Fibroblast of skin of right quadriceps (primary cell): ENCODE measurements around the gene PDGFA.
A peak's percentile ranks its signal among the peaks of the same experiment; 100 is the strongest.
"Not testable (repeated sequence)": the region's sequence is repeated elsewhere in the genome, so short reads cannot be mapped to it uniquely, and the experiment has no call there.

Experiments
- DNase-seq: peaks from one replicate; pipeline ENCODE4 v3.0.0-alpha.2; 2013

Gene PDGFA

DNA sequence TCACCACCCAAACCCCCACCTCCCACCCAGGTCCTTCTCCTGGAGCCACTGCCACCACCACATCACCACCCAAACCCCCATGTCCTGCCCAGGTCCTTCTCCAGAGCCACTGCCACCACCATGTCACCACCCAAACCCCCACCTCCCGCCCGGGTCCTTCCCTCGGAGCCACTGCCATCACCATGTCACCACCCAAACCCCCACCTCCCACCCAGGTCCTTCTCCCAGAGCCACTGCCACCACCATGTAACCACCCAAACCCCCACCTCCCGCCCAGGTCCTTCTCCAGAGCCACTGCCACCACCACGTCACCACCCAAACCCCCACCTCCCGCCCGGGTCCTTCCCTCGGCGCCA lies 31.9 kb upstream of the PDGFA start:
- not testable (repeated sequence) for DNase-seq

DNA sequence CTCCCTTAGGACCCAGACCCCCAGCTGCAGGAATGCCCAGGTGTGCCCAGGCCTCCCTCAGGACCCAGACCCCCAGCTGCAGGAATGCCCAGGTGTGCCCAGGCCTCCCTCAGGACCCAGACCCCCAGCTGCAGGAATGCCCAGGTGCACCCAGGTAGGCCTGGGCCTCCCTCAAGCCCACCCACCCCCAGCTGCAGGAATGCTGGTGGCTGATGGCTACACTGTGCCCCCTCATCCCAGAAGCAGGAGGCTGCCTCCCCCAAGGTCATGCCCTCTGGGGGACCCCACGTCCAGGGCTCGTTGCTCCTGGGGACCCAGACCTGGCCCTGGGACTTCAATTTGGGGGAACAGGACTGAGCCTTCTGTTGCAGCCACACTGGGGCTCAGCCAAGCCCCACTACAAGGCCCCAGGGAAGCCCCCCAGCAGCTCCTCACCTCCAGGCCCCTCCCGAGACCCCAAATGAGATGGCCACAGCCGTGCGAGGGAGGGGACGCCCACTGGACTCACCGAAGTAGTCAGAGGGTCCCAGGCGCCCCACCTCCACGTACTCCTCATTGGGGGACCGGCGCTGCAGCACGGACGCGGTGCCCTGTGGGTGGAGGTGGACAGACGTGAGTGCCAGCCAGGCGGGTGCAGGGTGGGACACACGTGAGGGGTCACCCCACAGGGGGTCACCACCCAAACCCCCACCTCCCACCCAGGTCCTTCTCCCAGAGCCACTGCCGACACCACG lies 31.4 kb upstream of the PDGFA start:
- no peak for DNase-seq

DNA sequence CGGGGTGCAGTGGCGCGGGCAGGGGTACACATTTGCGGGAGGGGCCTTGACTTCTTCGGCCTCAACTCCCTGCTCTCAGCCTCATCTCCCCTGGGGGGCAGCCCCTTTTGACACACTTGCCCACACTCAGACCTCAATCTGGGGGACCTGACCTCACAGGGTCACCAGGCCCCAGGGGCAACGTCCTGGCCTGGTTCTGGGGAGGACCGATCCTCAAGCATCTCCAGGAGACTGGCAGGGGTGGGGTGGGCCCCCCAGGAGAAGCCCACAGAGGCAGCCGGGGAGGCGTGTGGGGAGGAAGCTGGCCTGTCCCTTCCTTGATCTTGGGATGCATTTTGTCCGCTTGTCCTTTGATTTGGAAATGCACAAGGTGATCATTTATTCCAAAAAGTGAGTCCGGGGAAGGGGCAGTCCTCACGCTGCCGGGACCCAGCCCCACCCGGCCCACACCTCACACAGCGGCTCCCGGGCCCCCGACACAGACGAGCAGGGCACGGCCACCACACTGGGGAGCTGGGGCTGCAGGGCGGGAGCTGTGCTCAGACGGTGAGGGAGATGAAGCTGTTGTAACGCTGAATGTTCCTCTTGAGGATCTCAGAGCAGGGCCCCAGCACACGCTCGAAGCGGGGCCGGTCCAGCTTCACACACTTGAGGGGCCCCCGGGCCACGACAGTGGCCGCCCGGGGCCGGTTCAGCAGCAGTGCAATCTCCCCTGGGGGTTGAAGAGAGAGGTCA lies 30.4 kb upstream of the PDGFA start:
- DNase-seq, result no peak

DNA sequence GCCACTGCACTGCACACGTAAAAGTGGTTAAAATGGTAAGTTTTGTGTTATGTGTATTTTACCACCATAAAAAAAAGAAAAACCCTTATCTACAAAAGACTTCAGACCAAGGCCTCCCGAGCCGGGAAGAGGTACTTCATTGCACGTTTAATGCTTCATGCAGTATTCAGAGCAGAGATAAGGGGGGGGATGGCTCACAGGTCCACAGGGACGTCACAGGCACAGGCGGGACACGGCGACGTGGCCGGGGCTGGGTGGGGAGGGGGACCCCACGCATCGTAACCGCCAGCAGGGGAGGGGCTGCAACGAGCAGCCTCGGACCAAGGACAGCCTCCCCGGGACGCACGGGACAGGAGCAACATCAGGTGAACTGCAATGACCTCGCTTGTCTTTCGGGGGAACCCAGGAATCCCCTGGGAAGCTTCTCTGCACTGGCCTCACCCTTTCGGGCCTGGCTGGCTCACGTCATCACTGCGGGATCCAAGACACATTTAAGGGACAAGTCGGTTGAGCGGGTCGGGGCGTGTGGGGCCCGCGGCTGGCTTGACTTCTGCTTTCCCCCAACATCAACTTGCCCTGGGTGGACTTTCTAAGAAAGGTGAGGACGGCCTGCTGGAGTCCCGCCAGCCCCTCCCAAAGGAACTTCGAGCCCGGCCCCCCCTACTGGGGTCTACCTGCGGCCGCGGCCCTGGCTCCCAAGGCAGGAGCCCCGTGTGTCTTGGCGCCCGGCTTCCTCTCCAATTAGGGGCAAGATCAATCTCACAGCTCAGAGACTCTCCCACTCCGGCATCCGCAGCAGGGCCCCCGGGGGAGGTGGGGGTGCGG lies 29.6 kb upstream of the PDGFA start:
- DNase-seq, result no peak

DNA sequence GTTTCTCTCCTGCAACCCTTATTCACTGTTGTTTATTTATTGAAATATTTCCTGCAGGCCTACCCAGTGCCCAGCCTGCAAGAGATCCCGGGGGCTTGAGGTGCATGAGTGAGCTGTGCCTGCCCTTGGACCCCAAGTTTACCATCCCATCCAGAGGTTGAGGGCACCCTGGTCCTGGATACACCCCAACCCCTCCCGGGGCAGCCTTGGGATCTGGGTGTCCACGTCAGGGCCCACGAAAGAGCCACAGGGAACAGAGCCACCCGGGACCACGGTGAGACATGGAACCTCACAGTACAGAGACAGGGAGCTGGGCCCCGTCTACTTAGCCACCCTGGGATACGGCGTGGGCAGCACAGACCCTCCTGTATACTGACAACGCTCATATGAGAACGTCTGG lies 28.8 kb upstream of the PDGFA start:
- DNase-seq, result no peak

DNA sequence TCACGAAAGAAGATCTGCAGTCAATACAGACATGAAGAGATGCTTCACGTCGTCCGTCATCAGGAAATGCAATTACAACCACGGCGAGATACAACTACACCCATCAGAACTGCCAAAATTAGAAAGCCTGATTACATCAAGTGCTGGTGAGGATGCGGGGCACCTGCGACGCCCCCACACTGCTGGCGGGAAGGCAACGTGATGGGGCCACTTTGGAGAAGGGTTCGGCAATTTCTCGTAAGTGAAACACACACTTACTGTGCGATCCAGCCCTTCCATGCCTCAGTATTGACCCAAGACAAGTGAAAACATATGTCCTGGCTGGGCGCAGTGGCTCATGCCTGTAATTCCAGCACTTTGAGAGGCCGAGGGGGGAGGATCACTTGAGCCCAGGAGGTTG lies 25.8 kb upstream of the PDGFA start:
- no peak for DNase-seq

DNA sequence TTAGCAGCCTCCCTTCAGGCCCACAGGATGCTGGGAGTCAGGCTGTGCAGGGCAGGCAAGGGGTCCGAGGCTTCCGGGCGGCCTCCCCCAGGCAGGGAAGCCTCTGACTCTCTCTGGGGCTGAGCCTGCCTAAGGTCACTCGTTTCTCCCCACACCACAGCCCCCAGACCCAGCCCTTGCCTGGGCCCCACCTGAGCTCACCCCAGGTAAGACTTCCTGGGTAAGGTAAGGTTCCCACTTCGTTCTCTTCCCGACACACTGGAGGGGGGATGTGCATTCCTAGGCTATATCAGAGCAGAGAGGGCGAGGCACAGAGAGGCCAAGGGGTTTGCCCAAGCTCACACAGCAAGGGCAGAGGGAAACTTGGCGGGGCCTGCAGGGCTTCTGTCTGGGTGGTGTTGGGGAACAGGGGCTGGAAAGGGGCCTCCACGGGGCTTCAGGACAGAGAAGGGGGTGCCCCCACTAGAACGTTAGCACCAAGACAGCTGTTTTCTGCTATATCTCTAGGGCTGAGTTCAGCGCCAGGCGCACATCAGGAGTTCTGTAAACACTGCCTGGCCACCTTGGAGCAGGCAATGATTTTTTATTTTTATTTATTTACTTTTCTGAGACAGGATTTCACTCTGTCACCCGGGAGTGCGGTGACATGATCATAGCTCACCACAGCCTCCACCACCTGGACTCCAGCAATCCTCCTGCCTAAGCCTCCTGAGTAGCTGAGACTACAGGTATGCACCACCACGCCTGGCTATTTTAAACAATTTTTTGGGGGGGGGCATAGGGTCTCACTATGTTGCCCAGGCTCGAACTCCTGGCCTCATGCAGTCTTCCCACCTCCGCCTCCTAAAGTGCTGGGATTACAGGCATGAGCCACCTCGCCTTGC lies 24.9 kb upstream of the PDGFA start:
- no peak for DNase-seq

DNA sequence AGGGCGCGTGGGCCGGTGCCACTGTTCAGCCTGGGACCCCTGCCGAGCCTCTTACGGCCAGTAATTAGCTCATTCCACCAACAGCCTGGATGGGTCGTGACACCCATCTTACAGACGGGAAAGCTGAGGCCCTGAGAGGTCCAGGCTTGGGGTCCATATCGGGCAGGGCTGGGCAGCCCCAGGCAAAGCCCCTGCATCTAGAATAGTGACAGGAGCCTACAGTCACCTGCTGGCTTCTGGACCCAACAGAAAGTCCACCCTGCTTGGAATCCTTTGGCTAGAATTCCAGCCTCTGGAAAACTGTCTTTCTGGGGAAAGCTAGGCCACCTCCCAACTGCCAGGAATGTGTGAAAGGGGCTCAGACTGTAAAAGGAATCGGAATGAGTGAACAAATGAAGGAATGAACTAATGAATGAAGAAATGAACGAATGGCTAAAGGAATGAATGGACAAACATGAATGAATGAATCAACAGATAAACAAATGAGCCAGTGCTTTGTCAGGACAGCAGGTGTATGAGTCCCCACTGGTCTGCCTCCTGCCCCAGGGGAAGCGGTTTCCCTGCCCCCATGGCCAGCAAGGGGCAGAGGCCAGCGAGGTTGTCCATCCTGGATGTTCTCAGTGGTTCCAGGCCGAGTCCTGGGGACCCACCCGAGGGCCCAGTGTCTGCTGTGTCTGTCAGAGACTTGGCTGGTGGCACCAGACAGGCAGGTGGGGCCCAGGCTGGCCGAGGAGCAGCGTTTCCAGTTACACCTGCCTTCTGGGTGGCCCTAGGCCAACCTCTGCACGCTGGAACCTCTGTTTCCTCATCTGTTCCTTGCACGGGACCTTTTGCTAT lies 24.1 kb upstream of the PDGFA start:
- no peak for DNase-seq

DNA sequence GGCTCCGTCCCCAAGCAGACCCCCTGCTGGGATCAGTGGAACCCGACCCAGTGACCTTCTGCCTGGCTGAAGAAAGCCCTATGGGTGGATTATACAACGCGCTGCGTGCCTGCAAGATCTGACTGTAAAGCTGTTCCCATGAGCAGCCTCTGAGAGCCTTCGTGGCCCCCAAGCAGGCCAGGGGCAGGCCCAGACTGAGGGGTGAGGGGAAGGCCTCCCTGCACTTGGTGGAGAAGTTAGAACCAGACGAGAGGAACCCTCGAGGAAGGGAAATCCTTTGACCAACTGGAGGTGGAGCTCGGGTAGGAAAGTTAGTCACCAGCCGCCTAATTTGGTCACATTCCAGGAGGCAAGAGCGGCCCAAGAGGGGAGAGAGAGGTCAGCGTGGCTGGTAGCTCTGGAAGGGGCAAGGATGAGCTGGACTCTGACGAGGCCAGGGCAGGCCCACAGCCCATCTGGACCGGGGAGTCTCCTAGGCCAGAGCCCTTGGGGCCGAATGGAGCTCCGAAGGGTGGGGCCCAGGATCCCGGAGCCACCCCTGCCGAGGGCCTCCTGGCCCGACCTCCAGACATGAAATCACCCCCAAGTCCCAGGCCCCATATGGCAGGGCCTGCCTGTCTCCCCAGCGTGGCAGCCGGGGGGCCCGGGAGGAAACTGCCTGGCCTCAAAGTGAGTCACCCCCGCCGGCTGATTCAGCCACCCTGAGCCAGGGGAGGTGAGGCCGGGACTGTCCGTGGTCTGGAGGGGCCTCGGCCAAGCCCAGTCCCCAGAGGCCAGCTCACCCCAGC lies 23.3 kb upstream of the PDGFA start:
- peak; percentile 82 for DNase-seq

DNA sequence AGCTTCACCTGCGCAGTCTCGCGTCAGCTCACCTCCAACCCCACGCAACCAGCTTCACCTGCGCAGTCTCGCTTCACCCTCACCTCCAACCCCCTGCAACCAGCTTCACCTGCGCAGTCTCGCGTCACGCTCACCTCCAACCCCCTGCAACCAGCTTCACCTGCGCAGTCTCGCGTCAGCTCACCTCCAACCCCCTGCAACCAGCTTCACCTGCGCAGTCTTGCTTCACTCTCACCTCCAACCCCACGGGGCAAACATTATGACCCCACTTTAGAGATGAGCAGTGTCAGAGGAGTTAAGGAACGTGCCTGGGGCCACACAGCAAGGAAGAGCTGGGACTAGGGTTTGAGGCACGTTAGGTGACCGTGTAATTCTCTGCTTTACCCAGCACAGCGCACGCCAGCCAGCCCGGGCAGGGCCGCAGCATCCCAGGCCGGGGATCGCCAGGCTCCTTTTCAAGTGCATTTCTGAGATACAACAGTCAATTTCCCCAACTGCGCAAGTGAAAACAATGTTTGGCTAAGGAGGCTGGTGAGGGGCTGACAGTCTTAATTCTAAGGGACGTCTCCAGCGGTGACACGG lies 22.6 kb upstream of the PDGFA start:
- DNase-seq, result no peak

DNA sequence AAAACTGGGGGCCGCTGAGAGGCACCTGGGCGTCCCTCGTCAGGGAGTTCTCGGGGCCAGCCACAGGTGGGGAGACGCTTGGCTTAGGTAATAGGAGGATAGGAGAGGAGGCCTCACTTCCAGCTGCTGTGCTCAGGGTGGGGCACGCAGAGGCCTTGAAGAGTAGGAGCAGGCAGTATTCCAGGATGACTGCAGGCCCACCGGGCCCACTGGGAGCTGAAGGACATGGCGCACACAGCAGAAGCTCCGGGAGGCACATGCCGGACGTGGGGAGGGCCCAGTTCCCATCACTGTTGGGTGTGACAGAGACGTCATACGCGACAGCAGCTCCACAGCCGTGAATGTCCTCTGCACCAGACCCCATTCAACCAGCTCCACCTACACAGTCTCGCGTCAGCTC lies 22.0 kb upstream of the PDGFA start:
- no peak for DNase-seq

DNA sequence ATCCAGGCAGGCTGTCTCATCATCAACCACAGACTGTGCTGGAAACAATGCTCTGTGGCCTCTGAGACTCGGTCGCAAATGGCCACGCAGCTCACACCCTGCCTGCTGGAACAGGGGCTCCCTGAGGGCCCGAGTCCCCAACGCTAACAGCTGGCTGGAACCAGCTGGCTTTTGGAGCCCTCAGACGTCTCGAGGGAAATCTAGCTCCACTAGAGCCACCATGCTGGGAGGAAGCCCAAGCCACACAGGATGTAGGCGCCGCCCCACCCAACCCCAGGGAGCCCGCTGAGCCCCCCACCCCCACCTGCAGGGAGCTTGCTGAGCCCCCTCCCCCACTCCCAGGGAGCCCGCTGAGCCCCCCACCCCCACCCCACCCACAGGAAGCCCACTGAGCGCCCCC lies 21.4 kb upstream of the PDGFA start:
- DNase-seq, result no peak

DNA sequence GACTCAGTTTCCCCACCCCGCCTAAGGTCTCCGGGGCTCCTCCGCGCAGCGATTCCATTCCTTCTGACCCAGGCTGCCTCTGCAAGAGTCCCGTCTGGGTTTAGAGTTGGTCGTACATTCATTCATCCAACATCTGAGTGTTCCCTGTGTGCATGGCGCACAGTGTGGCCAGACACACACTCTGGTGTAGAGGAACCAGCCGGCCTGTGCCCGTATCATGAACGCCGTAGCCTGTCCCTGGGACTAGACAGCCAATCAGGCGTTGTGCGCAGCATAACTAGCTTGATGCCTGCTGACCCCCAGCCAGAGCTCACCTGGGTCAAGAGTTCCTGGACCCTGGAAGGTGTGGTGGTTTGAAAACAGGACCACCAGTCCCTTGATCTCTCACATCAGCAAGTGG lies 20.9 kb upstream of the PDGFA start:
- no peak for DNase-seq

DNA sequence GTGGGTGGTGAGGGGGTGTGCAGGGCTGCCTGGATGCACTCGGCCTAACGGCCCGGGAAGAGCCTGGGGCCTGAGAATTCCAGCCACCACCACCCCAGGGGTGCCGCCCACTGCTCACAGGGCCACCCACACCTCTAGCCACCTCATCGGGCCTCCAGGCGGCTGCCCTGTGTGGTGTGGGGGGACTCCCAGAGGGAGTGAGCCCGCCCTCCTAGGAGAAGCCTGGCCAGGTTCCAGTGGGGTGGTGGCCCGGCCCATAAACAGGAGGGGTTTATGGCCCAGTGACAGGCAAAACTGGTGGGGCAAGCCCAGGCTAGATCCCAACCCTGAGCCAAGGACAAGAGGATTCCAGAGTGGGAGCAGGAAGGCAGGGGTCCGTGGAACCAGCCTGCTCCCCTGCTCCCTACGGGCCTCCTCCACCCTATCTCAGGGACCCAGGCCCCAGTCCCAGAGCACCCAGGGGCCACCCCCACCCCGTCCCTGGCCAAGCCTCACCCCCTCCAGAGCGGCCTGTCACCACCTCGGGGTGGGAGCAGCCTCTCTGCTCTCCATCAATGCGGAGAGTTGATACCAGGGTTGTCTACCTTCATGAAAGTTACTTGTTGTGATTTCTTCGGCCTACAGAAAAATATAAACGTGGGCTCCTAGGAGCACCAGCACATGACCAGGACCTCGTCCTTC lies 20.2 kb upstream of the PDGFA start:
- DNase-seq, result peak; percentile 69

DNA sequence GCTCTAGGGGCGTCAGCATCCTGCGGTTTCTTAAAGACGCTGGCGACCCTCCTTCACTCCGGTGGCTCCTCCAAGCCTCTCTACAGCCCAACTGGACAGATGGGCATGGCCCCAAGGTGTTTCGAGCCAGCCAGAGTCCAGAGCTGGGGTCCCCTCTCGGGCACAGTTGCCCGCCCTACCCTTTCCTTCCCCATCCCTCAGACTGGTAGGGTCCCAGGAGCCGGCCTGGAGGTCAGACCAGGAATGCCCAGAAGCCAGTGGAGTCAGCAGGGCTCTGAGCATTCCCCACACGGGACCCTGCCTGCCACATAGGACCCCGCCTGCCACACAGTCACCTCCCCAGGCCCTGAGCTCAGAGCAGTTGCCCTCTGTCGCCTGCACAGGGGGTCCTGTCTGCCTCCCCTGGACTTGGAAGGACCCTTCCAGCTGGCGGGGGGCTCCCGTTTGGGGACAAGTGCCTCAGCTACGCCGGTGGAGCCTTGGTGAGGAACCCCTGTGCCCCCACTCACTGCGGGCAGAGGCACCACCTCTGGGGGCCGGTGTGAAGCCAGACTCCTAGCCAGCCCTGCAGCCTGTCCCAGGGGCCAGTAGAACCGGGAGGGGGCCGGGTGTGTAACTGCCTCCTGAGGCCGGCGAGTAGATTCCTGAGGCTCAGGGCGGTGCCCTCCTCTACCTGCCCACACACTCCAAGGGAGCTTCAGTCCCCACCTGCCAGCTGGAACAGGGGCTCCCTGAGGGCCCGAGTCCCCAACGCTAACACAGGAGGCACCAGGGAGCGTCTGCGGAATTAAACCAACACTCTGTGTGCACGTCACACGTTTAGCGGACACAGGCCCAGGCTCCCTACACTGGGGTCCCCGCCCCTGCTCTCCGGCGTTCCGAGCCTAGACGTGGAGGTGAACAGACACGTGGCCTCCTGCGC lies 19.4 kb upstream of the PDGFA start:
- no peak for DNase-seq

DNA sequence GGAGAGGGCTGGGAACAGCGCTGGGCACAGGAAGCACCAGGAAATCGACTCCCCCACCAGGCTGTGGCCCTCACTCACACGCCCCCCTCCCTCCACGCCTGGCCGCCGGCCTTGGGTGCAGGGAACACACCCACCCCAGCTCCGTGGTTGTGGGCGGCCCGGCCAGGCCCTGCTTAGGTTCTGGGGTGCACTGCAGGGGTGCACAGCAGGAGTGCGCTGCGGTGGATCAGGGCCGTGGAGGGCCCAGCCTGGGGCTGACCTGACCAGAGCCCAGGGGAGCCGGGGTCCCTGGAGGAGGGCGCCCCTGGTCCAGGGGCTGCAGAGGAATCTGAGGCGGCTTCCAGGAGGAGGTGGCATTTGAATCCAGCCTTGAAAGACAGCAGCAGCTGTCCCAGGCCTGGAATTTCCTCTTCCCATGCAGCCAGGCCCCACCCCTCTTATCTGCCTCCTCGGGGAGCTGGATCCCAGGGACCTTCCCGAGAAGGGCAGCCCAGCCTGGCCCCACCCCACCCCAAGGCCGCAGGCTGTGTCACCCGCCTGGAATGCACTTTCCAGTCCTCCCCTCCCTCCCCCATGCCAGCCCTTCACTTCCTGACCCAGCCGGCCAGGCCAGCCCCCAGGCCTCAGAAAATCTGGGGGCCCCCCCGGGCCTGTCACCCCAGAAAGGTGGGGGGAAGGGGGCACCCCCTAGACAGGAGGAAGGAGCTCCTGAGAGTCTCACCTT lies 18.4 kb upstream of the PDGFA start:
- DNase-seq, result peak; percentile 90

DNA sequence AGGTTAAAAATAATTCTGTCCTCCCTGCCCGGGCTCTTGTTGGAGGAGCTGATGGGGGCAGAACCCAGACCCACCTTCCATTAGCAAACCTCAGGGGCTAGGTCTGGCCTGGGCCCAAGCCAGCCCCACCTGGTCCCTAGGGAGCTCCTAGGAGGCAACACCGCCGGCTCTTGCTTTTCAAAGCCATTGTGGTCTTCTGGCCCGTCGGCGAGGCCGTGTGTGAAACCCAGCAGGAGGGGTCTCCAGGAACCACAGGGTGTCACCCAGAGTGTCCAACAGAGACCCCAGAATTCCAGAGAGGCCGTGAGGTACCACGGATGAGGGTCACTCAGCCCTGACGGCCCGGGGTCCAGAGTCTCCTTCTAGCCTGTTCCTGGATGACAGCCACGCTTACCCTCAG lies 16.6 kb upstream of the PDGFA start:
- DNase-seq, result no peak

DNA sequence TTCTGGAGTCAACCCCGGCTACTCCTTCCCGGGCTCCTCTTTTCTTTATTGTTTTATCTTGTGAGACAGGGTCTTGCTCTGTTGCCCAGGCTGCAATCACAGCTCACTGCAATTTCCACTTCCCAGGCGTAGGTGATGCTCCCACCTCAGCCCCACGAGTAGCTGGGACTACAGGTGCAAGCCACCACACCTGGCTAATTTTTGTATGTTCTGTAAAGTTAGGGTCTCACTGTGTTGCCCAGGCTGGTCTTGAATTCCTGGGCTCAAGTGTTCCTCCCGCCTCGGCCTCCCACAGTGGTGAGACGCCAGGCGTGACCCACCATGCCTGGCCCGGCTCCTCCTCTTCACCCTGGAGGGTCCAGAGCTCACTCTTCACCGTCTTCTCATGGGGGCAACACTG lies 15.3 kb upstream of the PDGFA start:
- no peak for DNase-seq
